Left ventricle myocardium inferior (tissue), 1 donor: Measurements from ENCODE around the gene CSNK2B. TPM values are rescaled to one million over a fixed set of nuclear protein-coding genes. Genes with fewer than 3 reads are reported as not detected.

Source experiments
- DNase-seq: peaks from one replicate; pipeline ENCODE4 v3.0.0-alpha.2; 2020
- H3K27ac ChIP-seq: fragments of 200-600 bp; replicated peaks from 2 replicates; pipeline ENCODE4 v1.8.0; 2021
- H3K27me3 ChIP-seq: fragments of 200-600 bp; 2 replicates; pipeline ENCODE4 v1.8.0; 2021; ENCODE audit warnings: low read depth
- H3K36me3 ChIP-seq: fragments of 200-600 bp; 2 replicates; pipeline ENCODE4 v1.8.0; 2021
- H3K4me1 ChIP-seq: fragments of 200-600 bp; 2 replicates; pipeline ENCODE4 v1.8.0; 2021
- H3K4me3 ChIP-seq: fragments of 200-600 bp; 2 replicates; pipeline ENCODE4 v1.8.0; 2021; ENCODE audit warnings: mild to moderate bottlenecking, moderate library complexity
- H3K9me3 ChIP-seq: fragments of 200-600 bp; replicated peaks from 2 replicates; pipeline ENCODE4 v1.8.0; 2021
- intact Hi-C: fragments of 100-400 bp; cut with micrococcal nuclease; formaldehyde crosslinking; loops from one replicate; pipeline ENCODE4 v1.11.0; 2022
- long read RNA-seq: library from polyadenylated mRNA; unstranded; transcript quantifications from one replicate; pipeline ENCODE4 v2.0.0, GENCODE V29; 2021
- total RNA-seq: library from RNA; stranded (reverse); fragmentation: NEBNext Ultra II Directional; extraction: Animal tissue kit (Norgen Biotek cat#: 25700); gene quantifications from one replicate; pipeline ENCODE4 v1.2.1, GENCODE V29; 2021
- TF ChIP-seq, protein P1 (sequence below): fragments of 200-600 bp; IDR thresholded peaks from 2 replicates; pipeline ENCODE4 v1.8.0; 2021; ENCODE audit warnings: antibody characterized with exemption, mild to moderate bottlenecking, borderline replicate concordance
- donor health status: DM: no; HTN: yes; CAD: no; lungs with severe emphysema.

The CSNK2B gene
- 105 TPM for total RNA-seq
- long read RNA-seq, transcript CSNK2B-203 (7 exons, 948 nt) = major isoform, 45 of 55 reads
- long read RNA-seq, partial matches to known transcripts = 10 of 55 reads
- long read RNA-seq, other reads (novel, unspliced or antisense) = 0 of 55 reads

DNA sequence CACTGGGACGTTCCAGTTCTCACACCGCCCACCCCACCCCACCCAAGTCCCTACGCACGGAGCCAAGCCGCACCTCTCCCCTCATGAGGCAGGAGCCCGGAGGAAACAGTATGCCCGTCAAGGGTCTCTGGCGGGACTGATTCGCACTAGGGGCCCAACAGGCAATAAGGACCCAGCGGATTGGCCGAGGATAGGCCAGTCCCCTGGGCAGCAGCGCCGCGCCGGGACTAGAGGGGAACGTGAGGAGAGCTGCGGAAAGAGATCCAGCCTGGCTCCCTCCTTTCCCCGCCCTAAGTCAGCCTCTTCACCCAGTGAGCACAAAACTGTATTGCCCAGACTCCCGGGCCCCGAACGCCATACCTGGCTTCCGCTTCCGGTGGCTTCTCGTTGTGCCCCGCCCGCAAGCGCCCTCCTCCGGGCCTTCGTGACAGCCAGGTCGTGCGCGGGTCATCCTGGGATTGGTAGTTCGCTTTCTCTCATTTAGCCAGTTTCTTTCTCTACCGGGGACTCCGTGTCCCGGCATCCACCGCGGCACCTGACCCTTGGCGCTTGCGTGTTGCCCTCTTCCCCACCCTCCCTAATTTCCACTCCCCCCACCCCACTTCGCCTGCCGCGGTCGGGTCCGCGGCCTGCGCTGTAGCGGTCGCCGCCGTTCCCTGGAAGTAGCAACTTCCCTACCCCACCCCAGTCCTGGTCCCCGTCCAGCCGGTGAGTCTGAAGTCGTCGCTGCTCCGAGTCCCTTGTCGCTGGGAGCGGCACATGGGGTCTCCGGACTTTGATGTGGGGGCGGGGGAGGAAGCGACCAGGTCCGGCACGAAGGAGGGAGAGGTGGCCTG lies at the start of gene CSNK2B:
TSS of gene CSNK2B (plus strand) at position 580 of the 836 bp plus-strand sequence. CDS start 752 bp downstream, outside the sequence.
- intact Hi-C loops = no loop called here
- H3K36me3 ChIP-seq = peaks cover 55% of the 10 kb centered on the region

DNA sequence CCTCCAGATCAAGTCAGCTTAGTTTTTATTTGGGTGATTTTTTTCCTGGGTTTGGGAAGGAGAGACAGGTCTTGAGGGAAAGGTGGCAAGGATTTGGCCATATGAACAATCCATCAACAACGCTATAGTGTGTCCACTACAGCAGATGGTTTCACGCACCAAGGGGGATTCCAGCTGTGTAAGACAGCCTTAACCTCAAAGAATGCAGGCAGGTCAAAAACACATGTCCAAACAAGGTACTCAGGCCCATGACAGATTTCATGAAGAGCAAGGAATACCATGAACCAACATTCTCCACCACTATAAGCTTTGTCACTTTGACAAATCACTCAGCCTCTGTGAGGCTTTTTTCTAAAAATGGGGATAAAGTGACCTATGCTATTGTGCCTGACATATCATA lies 48.9 kb upstream of the CSNK2B start:
- Histone ChIP-seq H3K4me1 (peaks cover 20% of the 10 kb centered on the region), H3K27ac (no peak overlapping the region), H3K4me3 (no peak overlapping the region), H3K27me3 (no peaks in the 10 kb centered on the region), H3K36me3 (no peaks in the 10 kb centered on the region), H3K9me3 (no peaks in the 10 kb centered on the region)
- TF ChIP-seq, protein P1, sequence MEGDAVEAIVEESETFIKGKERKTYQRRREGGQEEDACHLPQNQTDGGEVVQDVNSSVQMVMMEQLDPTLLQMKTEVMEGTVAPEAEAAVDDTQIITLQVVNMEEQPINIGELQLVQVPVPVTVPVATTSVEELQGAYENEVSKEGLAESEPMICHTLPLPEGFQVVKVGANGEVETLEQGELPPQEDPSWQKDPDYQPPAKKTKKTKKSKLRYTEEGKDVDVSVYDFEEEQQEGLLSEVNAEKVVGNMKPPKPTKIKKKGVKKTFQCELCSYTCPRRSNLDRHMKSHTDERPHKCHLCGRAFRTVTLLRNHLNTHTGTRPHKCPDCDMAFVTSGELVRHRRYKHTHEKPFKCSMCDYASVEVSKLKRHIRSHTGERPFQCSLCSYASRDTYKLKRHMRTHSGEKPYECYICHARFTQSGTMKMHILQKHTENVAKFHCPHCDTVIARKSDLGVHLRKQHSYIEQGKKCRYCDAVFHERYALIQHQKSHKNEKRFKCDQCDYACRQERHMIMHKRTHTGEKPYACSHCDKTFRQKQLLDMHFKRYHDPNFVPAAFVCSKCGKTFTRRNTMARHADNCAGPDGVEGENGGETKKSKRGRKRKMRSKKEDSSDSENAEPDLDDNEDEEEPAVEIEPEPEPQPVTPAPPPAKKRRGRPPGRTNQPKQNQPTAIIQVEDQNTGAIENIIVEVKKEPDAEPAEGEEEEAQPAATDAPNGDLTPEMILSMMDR = no peak
- DNase-seq = no peak
- intact Hi-C loops = no loop called here

More for the DNA sequence above, at the start of gene CSNK2B:
- Histone ChIP-seq H3K27ac (peak within 1 kb of the TSS; percentile 96), H3K27me3 (no peaks in the 10 kb centered on the region), H3K4me3 (peak within 1 kb of the TSS; percentile 78), H3K9me3 (no peaks in the 10 kb centered on the region), H3K4me1 (peaks cover 73% of the 10 kb centered on the region)
- TF ChIP-seq, protein P1 = no peak
- DNase-seq = peak; percentile 99

DNA sequence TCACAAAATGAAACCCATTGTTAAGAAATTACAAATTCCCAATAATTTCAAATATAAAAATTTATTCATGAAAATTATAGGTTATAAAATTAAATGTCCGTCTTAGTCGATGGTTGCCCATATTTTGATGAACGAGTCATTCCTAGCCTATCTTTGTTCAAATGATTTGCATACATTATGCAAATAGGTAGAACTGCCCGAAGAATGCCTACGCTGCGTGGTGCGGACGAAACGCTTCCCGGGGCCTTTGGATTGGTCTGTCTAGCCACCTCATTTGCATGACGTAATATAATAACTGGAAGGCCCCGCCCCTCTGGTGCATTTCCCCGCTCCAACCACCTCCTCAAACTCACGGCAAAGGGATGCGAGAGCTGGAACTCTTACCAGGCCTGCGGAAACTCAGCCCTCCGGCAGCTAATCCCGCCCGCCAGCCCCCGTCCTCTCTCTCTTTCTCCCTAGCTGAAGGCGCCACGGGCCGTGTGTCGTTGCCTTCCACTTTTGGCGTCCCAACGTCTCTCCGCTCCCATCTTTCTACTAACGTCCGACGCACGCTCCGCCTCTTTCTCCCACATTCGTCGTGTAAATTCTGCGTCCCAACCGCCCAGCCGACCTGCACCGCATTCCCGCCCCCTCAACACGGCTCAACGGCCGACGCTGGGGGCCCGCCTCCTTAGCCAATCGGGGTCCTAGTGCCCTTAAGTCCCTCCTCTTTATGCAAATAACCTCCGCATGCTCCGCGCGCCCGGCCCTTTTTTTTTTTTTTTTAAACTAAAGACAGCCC lies 45.9 kb upstream of the CSNK2B start:
- Histone ChIP-seq H3K4me3 (peak overlapping the region; percentile 89), H3K36me3 (peaks cover 22% of the 10 kb centered on the region), H3K27ac (peak overlapping the region; percentile 96), H3K27me3 (no peaks in the 10 kb centered on the region), H3K4me1 (peaks cover 31% of the 10 kb centered on the region), H3K9me3 (no peaks in the 10 kb centered on the region)
- peak; percentile 98 for DNase-seq
- intact Hi-C loops = no loop called here
- TF ChIP-seq, protein P1 = no peak

DNA sequence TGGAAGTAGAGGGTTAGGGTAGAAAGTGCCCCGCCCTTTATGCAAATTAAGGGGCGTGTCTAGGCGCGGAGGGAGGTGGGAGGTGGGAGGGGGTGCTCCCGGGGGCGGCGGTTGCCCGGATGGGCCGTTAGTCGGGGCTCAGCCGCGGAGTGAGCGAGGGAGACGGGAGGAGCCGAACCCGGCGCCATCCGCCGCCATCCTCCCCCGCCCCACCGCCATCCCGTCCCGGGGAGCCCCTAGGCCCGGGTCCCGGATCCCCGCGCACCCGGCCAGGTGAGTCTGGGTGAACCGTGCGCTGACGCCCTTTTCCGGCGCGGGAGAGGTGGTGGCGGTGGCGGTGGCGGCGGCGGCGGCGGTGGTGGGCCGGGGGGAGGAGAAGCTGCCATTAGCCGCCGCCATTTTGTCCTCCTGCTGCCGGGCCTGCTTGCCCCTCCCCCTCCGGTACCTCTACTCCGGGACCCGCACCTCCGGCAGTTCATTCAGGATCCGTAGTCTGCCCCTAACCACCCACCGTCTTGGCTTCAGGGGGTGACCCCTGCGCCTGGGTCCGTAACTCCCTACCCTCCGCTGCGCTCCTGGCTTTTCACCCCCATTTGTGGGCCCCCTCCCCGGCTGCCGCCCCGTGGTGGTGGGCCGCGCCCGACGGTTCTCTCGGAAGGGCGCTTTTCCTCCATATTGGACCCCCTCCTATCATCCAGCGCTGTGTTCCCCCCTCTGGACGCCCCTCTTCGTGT lies 45.1 kb upstream of the CSNK2B start, which contains the start of gene PRRC2A:
TSS of gene PRRC2A (plus strand) at position 130 of the 734 bp plus-strand sequence. CDS start 2,075 bp downstream, outside the sequence.
- intact Hi-C loops = no loop called here
- peaks cover 30% of the 10 kb centered on the region for H3K36me3 ChIP-seq
- H3K9me3 ChIP-seq = no peaks in the 10 kb centered on the region
- TF ChIP-seq, protein P1 = no peak
- peak; percentile 93 for DNase-seq
- peak within 1 kb of the TSS; percentile 96 for H3K27ac ChIP-seq
- H3K27me3 ChIP-seq = no peaks in the 10 kb centered on the region
- H3K4me3 ChIP-seq = peak within 1 kb of the TSS; percentile 89
- H3K4me1 ChIP-seq = peaks cover 31% of the 10 kb centered on the region
